GM18861 (cell line): Measurements from ENCODE around the gene SPTSSB.

ENCODE experiments used
- ATAC-seq: cut with Tn5 transposase; IDR thresholded peaks from one replicate; pipeline ENCODE4 v1.9.1; 2021; ENCODE audit not compliant: unreplicated experiment

SPTSSB gene

GRCh38 chr3:161339517-161340500 is 31.5 kb downstream of the SPTSSB start:
- no peak for ATAC-seq

- ATAC-seq, result no peak
These were observed 34.0 kb downstream of the SPTSSB start for GRCh38 chr3:161337311-161337710.

GRCh38 chr3:161336661-161337060 is 34.7 kb downstream of the SPTSSB start:
- peak; percentile 68 for ATAC-seq

DNA sequence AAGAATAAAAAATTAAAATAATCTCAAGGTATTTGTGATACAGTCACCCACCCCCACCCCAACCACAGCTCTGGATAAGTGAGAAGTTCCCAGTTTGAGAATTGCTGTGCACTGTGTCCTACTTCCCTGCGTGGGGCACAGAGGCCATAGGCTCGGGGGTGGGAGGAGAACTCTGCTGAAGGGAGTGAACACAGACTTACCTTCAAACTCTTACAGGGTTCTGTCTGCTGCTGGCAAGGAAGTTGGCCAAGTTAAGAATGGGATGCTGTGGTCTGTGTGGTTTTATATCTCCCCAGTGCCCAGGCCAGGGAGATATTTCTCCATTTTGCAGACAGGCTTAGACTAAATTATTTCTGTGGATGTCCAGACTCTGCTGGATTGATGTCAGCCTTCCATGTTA is 37.6 kb downstream of the SPTSSB start:
- no peak for ATAC-seq

DNA sequence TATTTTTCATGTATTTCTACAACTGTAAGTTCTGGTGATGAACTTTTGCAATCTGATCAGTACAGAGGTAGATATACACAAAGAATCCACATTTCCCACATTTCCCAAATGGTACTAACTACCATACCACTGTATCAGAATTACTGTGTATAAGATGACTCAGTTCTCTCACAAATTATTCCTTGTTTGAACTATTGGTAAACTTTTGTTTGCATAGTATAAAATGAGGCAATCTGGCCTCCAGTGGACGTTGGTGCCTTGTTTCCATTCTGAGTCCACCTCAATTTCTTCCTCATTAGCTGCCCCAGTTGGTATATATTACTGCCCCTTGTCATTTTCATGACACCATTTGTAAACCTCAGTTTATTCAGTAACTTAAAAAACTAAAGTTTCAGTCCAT is 38.5 kb downstream of the SPTSSB start:
- no peak for ATAC-seq

DNA sequence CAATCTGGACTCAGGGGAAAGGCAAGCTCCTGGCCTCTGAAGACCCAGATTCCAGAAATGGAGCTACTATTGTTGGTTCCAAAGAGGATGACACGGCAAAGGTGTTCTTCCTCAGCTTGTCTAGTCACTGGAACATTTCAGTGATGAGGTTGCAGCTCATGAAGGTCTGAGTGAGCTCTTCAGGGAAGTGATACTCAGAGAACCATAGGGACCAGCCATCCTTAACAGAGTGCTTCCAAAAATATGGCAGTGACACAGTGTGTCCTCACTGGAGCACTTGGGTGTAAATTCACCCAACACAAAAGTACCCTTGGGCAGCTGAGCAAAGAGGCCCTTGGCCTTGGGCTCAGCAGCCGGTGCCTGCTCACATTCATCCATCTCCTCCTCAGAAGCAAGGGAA is 46.3 kb downstream of the SPTSSB start:
- no peak for ATAC-seq

- no peak for ATAC-seq
These were observed 47.2 kb downstream of the SPTSSB start for GRCh38 chr3:161323926-161324621.

GRCh38 chr3:161322781-161323568 is 48.3 kb downstream of the SPTSSB start:
- no peak for ATAC-seq

- ATAC-seq, result no peak
These were observed 50.5 kb downstream of the SPTSSB start for GRCh38 chr3:161320837-161321236.

GRCh38 chr3:161319867-161320266 is 51.5 kb downstream of the SPTSSB start:
- ATAC-seq, result no peak

DNA sequence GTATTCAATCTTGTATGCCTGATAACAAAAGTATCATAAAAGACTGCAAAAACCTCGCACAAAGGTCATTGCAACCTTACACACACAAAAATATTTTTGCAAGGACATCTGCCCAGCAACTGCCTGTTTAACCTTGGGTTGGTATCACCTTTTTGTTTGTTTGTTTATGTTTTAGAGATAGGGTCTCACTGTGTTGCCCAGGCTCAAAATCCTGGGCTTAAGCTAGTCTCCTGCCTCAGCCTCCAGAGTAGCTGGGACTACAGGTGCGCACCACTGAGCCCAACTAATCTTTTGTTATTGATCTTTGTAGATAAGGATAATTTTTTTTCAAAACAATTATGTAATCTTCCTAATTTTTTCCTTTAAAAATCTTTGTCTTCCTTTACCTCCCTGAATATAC is 54.2 kb downstream of the SPTSSB start:
- no peak for ATAC-seq

DNA sequence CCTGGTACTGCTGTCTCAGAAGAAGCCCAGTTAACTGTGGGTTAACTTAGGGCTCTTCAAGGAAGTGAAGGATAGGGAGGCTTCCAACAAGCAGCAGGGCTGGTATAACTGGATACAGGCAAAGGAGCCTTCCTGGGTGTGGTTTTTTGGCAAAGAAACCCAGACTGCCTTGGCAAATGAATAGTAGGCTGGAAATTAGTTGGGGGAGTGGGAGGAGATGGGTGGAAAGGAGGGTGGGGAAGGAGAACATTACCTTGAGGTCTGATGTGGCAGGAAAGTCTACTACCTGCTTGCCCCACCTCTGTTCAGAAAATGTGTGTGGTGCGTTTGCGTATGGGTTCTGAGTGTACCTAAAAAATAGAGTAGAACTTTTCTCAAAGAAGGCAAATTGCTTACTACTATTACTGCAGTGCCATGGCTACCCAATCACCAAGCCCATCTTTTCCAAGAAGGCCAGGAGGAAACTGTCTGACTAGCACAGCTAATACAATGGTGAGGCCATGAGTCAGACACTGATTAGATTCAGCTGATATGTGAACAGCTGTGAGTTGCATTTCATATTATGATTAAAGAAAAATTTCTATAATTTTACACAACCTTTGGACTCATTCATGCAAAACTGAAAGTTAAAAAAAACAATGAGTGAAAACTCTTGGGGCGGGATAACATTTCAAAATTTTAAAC is 55.2 kb downstream of the SPTSSB start:
- ATAC-seq, result no peak

GRCh38 chr3:161314836-161315395 is 56.4 kb downstream of the SPTSSB start:
- ATAC-seq, result peak; percentile 62

DNA sequence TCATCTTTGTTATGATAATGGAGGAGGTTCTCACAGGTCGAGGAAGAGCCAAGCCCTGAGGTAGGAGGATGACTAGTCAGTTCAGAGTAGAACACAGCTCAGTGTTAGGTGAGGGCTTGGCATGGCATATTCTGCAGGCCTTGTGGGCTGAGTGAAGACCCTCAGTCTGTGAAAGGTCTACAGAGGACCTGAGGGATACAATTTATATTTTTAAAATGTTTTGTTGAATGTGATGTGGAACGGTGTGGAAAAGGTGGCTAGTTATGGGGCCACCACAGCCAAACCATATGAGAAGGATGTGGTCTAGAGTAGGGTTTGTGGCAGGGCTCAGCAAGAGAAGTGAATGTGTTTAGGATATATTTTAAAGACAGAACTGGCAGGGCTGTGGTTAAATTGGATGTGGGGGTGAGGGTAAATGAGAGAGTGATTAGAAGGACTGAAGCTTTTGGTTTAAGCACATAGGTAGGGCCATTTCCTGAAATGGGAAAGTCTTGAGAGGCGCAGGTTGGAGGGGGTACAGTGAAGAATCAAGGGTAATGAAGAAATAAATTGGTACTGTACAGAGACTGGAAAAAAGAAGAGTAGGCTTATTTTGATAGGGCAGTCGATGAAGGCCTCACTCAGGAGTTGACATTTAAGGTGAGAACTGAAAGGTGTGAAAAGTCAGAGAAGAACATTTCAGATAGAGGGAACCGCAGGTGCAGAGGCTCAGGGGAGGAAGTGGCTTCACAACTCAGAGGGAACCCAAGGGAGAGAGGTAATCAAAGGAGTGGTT is 60.5 kb downstream of the SPTSSB start:
- peak; percentile 71 for ATAC-seq

DNA sequence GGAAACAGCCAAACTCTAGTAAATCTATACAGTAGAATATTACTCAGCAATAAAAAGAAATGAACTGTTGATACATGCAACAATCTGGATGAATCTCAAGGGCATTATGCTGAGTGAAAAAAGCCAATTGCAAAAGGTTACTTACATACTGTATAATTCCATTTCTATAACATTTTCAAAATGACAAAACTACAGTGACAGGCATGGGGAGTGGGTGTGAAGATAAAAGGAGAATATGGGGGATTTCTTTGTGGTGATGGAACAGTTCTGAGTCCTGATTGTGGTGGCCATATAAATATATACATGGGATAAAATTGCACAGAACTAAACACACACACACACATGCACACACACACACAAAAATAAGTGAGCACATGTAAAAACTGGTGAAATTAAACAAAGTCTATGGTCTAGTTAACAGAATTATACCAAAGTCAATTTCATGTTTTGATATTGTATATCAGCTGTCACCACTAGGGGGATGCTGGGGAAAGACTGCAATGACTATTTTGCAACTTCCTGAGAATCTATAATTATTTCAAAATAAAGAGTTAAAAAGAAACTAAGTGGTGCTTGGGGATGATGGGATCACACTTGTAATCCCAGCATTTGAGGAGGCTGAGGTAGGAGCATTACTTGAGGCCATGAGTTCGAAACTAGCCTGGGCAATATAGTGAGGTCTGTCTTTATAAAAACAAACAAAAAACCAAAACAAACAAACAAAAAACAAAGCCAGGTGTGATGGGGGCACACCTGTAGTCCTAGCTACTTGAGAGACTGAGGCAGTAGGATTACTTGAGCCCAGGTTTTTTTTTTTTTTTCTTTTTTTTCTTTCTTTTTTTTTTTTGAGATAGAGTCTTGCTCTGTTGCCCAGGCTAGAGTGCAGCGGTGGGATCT is 66.0 kb downstream of the SPTSSB start:
- ATAC-seq, result no peak

DNA sequence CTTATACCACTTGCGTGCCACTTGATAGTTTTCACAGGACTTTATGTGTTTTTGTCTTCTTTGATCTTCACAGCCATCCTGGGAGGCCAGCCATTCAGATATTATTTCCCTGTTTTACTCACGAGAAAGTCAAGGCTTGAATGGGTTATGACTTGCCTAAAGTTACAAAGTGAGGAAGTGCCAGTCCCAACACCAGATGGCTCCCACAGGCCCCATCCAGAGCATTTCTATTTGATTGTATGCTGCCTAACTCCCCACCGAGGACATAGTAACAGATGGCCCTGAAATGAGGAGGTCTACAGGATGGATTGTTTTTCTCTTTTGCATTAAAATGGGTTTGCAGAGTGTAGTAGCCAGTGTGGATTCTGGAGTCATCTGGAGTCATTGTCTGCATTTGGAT is 74.5 kb downstream of the SPTSSB start:
- ATAC-seq, result no peak

DNA sequence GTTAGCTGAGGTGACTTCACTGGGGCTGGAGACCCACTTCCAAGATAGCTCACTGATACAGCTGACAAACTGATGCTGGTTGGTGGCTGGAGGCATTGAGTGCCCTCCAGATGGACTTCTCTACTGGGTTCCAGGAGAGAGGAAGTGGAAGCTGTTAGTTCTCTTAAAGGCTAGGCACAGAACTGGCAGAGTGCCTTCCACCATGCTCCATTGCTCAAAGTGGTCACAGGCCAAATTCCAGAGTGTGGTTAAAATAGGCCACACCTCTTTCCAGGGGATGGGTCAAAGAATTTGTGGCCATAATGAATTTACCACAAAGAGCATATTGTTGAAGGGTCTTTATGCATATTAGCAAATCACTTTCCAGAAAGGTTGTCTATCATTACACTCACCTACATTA is 76.0 kb downstream of the SPTSSB start:
- ATAC-seq, result no peak
